IPS-NIHi7 (cell line): ENCODE results near the gene RXRA.
A peak's percentile ranks its signal among the peaks of the same experiment; 100 is the strongest.

Source experiments
- DNase-seq: peaks from one replicate; pipeline ENCODE4 v3.0.0; 2012; ENCODE audit warnings: mixed read lengths; ENCODE audit errors: extremely low spot score

Gene RXRA

DNA sequence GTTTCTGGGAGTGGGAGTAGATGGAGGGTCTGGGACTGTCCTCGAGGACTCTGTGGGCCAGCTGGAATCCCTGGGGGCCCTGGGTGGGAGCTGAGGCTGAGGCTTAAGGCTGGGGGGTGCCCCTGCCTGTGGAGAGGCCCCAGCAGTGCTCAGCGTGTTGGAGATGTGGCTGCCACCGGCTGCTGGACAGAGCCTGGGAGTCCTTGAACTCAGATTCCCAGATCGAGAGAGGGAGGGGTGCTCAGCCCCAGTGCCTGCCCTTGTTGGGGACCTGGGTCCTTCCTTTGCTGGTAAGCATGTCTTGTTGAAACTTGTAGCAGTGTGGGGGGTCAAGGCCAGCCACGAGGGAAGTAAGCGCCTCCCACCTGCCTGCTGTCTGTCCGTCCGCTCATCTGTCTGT, 10.7 kb downstream of the RXRA start:
- no peak for DNase-seq

DNA sequence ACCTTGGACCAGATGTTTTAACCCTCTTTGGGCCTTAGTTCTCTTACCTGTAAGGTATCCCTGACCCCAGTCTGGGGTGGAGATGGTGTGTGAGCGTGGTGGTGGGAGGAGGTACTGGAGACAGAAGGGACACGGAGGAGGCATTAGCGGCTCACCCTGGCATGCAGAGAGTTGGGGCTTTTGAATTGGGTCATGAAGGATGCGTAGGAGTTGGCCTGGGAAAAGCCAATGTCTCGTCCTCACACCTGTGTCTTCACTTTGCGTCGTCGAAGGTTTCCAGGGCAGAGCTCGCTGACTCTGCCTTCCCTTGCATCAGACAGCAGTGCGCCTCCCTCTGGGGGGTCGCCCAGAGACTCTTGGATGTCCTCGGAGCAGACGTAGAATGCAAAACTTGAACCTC, 11.2 kb downstream of the RXRA start:
- DNase-seq, result no peak

DNA sequence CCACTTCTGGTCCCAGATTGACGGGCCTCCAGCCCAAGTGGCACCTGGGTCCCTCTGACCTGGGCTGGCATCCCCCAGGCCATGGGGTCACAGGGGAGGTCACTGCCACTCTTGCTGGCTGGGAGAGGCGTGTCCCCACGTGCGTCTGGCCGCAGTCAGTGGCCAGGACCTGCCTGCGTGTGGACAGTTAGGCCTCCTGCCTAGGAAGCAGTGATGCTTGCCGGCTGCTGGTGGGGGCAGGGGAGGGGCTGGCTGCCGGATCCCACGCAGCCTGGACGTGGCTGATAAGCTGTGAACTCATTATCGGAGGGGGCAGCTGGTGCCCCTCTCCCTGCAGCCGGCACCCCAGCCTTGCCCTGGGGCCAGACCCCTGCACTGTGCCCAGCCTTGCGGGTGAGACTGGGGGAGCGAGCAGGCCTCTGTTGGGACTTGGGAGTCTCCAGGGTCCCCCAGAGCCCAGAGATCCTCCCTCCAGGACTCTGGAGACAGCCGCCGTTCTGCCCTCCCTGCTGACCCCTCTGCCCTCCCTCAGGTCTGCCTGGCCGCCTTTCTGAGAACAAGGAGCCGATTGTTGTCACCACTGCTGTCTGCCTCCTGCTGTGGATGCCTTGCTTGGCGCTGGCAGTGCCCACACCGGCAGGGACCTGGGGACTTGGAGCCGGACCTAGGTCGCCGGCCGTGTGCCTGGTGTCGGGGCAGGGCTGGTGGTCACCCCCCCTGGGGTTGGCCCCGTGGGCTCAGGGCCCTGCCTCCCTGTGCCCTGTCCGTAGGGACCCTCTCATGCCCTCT, 12.3 kb downstream of the RXRA start:
- no peak for DNase-seq

DNA sequence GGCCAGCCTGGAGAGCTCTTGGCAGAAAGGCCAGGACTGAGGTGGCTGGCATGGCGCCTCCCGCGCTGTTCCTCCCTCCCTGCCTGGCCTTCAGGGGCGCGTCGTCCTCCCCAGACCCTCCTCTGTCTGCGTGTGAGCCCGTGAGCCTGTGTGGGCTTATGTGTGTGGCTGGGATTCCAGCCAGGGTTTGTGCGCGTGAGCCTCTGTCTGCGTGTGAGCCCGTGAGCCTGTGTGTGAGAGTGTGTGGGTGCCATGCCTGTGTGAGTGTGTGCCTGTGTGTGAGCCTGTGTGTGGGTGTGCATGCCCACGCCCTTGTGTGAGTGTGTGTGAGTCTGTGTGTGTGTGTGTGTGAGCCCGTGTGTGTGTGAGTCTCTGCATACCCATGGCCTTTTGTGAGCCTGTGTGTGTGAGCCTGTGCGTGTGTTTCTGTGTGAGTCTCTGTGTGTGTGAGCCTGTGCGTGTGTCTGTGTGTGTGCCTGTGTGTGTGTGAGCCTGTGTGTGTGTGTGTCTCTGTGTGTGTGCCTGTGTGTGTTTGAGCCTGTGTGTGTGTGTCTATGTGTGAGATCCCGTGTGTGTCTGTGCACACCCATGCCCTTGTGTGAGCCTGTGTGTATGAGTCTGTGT, 13.0 kb downstream of the RXRA start:
- no peak for DNase-seq

DNA sequence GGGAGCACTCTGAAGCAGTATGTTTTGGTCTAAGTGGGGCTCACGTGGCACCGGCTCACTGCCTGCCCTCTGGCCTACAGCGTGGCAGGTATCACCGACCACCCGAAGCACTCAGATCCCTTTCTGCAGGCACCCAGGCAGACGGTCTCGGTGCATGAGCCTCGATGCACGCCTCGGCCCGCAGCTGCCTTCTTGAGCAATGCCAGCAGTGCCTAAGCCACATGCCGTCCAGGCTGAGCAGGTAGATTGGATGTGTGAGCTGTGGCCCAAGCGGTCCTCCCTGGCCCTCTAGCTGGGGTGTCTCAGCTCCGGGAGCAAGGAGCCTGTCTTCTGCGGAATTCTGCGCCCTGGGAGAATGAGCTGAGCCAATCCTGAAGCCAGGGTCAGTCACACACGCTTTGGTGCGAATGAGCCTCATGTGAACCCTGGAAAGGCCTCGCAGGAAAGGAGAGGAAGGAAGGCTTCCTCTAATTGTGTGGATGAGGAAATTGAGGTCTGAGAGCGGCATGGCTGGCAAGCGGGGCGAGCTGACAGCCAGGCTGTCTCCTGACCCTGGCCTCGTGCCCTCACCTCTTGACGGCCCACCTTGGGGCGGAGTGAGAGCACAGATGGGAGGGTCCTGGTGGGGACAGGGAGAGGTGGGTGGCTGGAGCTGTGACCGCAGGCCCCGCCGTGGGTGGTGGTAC, 14.4 kb downstream of the RXRA start:
- DNase-seq, result no peak

DNA sequence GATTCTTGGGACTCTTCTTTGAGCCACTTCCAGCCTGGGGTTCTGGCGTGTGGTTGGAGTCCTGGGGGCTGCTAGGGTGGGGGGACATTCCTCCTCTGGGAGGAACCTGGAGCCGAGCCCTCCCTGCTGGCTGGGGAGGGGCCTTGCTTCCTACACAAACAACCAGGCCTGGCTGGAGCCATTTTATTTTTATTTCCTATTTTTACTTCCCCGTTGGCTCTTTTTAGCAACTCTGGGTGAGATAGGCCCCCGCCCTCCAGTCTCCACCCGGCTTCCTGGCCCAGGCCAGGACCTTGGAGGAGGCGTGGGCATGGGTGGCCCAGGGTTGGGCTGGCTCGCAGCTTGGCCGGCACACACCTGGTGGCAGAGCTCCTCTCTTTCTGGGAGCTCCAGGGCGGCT, 15.1 kb downstream of the RXRA start:
- DNase-seq, result no peak

DNA sequence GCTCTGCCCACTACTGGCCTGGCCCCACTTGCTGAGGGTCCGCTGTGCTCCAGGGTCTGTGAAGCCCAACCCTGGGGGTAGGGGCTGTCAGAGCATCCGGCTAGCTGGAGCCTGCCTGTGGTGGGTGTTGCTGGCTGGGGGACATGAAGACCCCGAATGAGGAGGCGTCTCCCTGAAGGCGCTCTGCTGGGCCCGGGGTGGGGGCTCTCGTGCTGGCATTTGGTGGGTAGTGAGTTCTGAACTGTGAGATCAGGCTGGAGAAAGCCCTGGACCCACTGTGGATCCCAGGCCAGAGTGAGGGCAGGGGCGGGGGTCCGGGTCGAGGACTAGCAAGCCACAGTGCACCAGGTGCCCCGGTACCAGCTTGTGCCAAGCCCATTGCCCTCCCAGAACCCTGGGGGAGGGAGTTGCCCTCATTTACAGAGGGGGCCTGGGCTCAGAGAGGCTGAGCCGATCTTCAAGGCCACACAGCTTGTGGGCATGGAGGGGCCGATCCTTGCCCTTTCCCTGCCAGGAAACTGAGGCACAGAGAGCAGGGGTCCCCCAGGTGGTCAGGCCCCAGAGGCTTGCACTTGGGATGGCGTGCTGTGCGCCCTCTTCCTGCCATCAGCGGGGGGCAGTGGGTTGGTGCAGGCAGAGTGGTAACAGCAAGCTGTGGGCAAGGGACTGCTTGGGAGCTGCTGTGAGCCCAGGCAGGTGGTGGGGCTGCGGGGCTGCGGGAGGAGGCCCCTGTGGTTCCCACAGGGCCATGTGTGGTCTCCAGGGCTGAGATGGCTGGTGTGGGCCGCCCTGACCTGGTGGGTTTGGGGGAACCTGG, 15.9 kb downstream of the RXRA start:
- DNase-seq, result no peak

DNA sequence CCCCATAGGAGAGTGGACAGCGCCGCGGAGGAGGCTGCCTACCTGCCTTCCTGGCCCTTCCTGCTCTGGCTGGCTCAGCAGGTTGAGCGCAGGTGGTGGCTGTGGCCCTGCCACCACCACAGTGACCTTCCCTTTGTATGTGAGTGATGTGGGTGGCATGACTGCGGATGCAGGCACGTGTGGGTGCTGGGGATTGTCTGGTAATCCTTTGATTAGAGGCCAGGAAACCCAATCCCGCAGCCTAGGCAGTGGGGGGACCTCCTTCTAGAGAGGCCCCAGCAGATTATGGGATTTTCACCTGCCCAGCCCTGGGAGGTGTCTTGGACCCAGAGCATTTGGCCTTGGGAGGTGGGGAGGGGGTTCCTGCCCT, 16.5 kb downstream of the RXRA start:
- no peak for DNase-seq

DNA sequence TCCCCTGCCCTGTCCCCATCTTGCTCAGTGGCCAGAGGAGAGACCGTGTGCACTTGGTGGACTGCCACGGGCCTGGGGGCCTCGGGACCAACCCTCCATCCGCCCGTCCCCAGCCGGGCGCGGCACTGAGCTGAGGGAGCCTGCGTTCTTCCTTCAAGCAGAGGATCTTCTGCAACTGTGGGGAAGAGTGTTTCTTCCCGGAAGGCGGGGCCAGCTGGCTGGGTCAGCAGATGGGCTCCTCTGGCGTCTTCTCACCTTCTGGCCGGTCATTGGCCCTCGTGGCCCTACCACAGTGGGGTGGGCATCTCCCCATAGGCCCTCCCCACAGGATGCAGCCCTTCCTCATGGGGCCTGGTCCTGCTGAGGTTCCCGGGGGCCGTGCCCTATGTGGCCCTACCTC, 17.4 kb downstream of the RXRA start:
- no peak for DNase-seq

DNA sequence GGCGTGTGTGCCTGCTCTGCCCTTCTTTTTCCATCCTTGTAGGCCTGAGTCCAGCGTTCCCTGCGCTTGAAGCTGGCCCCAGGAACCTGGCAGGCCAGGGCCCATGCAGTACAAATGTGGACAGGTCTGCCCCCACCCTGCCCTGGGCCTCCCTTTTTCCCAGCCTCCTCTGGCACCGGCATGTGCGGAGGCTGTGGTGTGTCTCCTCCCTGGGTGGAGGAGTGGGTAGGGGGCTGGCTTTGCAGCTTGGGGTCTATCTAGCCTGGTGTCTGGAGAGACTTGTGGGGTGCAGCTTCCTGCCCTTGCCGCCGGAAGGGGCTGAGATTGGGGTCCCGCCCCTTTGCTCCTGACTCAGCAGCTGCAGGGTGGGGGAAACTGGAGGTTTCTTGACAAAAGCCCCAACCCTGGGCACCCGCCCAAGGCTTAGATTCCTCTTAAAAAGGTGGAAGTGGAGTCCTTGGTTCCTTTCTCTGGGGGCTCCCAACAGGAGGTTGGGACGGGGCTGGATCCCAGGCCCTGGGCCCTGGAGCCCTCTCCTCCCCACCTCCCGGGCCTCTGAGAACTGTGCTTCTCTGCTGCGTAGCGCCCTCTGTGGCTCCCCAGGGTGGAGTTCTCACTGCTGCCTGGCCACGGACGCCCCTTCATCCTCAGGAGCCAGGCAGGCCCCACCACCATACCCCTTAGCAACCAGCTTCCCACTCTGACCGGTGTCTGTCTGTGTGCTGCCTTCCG, 18.0 kb downstream of the RXRA start:
- peak; percentile 55 for DNase-seq

DNA sequence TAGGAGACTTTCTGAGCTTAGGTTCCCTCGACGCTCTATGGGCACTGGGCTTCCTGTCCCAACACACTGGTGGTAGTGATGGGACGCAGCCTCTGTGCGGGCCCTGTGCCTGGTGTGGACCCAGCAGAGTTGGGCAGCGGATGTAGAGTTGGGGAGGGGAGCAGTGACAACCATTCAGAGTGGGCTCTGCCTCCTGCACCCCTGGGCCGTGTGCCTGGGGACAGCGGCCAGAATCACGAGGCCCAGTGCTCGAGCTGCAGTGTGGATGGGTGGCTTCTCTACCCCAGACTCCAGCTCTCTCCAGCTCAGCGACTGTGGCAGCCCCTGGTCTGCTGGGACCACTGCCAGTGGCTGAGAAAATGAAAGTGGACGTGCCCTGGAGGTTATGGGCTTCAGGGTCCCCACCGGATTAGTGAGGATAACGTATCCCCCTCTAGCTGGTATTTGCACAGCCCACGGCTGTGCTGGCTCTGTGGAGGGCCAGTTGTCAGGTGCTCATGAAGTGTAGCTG, 18.6 kb downstream of the RXRA start:
- no peak for DNase-seq

DNA sequence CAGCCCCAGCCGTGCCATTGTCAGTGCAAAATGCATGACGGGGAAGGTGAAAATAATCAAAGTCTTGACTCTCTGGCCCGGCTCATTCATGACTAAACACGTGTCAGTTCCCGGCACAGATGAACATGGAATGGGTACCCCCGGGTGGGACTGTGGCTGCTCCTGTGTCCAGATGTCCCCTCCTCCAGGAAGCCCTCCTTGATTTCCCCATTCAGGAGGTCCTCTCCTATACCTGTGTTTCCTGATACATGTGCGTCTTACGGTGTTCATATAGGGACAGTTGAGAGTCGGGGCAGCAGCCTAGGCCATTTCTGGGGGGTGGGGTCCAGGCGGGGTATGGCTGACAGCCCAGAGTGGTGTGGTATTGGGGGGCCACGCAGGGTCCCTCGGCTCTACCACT, 19.5 kb downstream of the RXRA start:
- no peak for DNase-seq

DNA sequence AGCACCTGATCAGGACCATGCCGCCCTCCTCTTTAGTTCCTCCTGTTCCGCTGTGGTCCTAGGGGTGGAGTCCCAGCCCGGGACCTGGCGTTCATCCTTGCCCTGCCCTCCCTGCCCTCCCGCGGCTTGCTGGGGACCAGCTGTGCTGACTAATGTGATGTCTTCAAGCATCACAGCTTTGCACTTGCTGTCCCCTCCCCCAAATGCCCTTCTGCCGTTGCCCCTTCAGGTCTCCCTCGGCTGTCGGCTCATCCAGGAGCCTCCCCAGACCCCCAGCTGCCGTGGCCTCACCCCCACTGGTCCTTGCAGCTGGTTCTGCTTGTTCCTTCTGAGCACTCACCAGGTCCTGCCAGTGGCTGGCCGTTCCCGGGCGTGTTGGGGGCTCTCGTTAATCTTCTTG, 19.9 kb downstream of the RXRA start:
- DNase-seq, result no peak

DNA sequence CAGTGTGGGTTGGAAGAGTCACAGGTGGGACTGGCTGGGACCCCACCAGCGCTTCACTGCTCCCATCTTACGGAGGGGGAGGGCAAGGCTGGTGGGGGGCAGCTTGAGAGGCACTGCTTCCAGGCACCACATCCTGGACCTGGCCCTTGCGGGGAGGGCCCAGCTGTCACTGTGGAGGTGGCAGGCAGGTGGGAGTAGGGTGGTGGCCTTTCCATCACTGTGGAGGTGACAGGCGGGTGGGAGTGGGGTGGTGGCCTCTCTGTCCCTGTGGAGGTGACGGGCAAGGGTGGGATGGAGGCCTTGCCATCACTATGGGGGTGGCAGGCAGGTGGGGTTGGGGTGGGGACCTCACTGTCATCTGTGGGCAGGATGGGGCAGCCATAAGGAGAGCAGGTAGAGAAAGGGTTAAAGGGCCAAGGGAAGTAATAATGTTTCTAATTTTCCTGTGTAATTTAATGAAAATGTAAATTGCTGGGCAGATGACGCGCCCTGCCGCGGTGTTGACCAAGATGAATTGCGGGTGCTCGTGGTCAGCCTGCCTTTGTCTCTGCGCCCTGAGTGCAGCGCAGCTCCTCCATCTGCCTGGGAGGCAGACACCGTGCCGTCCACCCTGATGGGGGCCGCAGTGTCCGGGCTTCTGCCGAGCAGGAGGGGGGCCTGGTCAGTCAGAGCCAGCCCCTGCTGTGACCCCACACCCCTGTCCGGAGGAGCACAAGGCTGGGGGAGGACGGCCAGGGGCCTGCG, 20.8 kb downstream of the RXRA start:
- DNase-seq, result no peak

DNA sequence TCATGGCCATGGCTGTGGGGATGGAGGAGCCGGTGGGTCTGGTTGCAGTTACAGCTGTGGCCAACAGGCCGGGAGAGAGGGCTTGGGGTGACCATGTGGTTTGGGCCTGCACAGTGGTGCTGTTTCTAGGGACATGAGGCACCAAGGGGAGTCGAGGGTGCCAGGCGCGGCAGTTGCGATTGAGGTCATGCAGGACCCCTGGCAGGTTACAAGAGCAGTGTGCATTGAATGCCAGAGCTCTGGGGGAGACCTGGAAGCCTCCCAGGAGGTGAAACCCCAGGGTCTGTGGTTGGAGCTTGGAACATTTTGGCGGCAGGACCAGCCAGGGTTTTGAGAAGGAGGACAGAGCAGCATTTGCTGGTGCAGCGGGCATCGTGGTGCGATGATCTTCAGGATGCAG, 21.7 kb downstream of the RXRA start:
- no peak for DNase-seq

DNA sequence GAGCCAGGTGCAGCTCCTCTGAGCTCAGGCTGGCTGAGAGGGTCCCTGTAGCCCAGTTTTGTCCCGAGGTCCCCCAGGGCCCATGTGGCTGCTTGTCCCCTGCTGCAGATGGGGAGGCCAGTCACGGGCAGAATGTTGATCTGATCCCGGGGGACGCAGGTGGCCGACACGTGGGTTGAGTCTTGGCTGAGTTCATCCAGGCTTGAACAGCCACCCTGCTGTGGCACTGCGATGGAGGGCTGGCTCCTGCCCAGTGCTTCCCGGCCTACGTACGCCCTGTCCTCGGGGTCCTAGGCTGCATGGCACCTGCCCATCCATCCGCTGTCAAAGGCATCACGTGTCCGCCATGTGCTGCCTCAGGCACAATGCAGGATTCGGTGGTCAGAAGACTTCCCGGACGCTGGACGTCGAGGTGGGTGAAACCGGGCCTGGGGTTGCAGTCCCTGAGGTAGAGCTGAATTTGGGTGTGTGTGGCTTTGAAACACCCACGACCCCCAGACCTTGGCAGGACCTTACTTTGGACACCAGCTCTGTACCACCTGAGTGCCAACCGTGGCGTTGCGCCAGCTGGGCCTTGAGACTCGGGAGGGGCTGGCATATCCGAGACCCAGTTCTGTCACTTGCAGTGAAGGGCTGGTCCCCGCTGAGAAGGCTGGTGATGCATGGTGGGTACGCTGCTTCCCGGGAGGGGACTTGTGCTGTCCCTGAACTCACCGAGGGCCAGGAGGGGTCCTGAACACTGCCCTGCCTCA, 22.3 kb downstream of the RXRA start:
- no peak for DNase-seq

DNA sequence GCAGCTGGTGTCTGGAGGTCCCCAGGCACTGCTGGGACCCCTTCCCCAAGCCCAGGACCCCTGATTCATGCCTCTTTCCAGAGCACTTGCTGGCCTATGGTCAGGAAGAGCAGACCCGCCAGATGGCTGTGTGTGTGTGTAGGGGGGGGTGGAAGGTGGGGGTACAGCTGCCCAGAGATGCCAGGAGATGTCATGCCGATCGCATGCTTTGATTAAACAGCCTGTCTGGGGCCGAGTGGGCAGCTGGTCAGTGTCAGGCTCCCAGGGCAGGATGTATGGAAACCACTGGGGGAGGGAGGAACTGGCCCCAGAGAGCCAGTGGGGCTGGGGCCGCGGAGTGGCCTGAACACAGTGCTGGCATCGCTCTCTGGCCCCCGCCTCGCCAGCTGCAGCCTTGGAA, 23.7 kb downstream of the RXRA start:
- no peak for DNase-seq

DNA sequence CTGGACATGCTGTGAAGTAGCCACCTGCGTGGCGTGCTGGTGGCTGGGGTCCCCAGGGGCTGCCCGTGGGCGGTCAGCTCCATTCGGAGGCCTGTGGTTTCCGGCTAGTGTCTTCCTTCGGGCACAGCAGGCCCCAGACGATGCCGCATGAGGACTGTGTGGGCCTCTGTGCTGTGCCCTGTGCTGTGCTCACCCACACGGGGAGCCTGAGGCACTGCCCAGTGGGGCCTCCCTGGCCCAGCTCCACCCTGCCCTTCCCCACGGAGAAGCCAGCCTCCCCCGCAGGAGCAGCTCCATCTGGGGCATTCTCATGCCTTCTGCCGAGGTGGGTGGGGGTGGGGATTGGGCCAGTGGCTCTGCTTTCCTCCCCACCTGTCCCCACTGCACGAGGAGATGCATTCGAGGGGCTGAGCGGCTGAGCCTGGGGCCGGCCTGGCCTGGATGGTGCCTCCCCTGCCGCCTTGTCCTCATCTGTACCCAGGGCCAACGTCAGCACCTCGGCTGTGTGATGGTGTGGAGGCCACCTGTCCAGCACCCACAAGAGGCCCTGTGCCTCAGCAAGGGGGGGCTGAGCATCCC, 24.2 kb downstream of the RXRA start:
- no peak for DNase-seq

DNA sequence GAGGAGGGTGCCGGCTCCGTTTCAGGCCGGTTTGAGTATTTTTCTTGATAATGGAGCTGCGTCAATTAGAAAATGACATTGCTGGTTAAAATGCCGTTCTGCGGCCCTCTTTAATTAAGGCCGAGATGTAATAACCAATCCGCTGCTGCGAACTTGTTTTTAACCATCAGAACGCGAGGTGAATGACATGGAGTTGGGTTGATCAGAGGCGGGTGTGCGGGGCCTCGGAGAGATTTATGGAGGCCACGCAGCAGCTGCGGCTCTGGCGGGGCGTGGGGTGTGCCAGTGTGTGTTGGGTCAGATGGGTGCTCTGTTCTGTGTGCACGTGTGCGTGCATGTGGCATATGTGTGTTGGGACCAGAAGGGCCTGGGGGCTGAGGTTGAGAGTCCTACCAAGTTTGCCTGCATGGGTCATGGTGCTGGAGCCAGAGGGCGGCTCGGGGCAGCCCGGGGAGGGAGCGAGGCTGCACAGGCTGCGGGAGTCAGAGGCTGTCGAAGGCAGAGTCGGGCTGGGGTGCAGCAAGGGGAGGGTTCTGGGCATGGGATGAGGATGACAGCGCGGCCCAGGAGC, 25.4 kb downstream of the RXRA start:
- no peak for DNase-seq
